GM18511 (cell line): Measurements from ENCODE around the gene SLC31A2.
"Not testable (repeated sequence)": the region's sequence is repeated elsewhere in the genome, so short reads cannot be mapped to it uniquely, and the experiment has no call there.

Experiments
- ATAC-seq: cut with Tn5 transposase; IDR thresholded peaks from one replicate; pipeline ENCODE4 v1.9.1; 2021; ENCODE audit warnings: mild to moderate bottlenecking, moderate library complexity; ENCODE audit not compliant: unreplicated experiment

SLC31A2 gene

GRCh38 chr9:113149561-113149960 lies 1.2 kb upstream of the SLC31A2 start:
- not testable (repeated sequence) for ATAC-seq

GRCh38 chr9:113151696-113152630 lies 1.2 kb downstream of the SLC31A2 start:
- ATAC-seq, result no peak

GRCh38 chr9:113152699-113153098 lies 1.9 kb downstream of the SLC31A2 start:
- no peak for ATAC-seq

- ATAC-seq, result no peak
These were observed 2.8 kb downstream of the SLC31A2 start for GRCh38 chr9:113153599-113153998.

GRCh38 chr9:113154471-113154870 lies 3.7 kb downstream of the SLC31A2 start:
- no peak for ATAC-seq

- ATAC-seq, result no peak
These were observed 4.1 kb downstream of the SLC31A2 start for GRCh38 chr9:113154946-113155345.

GRCh38 chr9:113155911-113156588 lies 5.2 kb downstream of the SLC31A2 start:
- ATAC-seq, result no peak

GRCh38 chr9:113156880-113157279 lies 6.1 kb downstream of the SLC31A2 start:
- ATAC-seq, result no peak

GRCh38 chr9:113158446-113158845 lies 7.6 kb downstream of the SLC31A2 start:
- ATAC-seq, result no peak

GRCh38 chr9:113160571-113160970 lies 9.8 kb downstream of the SLC31A2 start:
- no peak for ATAC-seq

GRCh38 chr9:113163001-113163400 lies 12.2 kb downstream of the SLC31A2 start:
- no peak for ATAC-seq

GRCh38 chr9:113164536-113165300 lies 13.9 kb downstream of the SLC31A2 start:
- ATAC-seq, result no peak

- ATAC-seq, result no peak
These were observed 15.2 kb downstream of the SLC31A2 start for GRCh38 chr9:113166039-113166438.

GRCh38 chr9:113168809-113169208 lies 18.0 kb downstream of the SLC31A2 start:
- ATAC-seq, result no peak

- no peak for ATAC-seq
These were observed 22.5 kb downstream of the SLC31A2 start for GRCh38 chr9:113173341-113173740.

GRCh38 chr9:113176803-113177202 lies 26.0 kb downstream of the SLC31A2 start:
- ATAC-seq, result no peak

- no peak for ATAC-seq
These were observed 26.4 kb downstream of the SLC31A2 start for GRCh38 chr9:113177251-113177650.

GRCh38 chr9:113178087-113178486 lies 27.3 kb downstream of the SLC31A2 start:
- no peak for ATAC-seq

- ATAC-seq, result no peak
These were observed 29.0 kb downstream of the SLC31A2 start for GRCh38 chr9:113179839-113180238.

GRCh38 chr9:113181165-113181564 lies 30.4 kb downstream of the SLC31A2 start:
- no peak for ATAC-seq

GRCh38 chr9:113183956-113184488 lies 33.2 kb downstream of the SLC31A2 start:
- no peak for ATAC-seq
